ENCODE data around the gene ZNF263. TPM values are rescaled to one million over a fixed set of nuclear protein-coding genes. Genes with fewer than 3 reads are reported as not detected.

Gene ZNF263
- total RNA-seq, 1 experiment from 2014 or later = 31.4 TPM

GRCh38 chr16:3311496-3311895 lies 28.2 kb downstream of the ZNF263 start:
- POLR2A ChIA-PET = no interaction called here
- Histone ChIP-seq H3K79me2 (ENCODE audit: insufficient read depth, low read length) (no peaks in the 10 kb centered on the region), H3K36me3 (ENCODE audit: control insufficient read depth in 1 of 2, insufficient read depth in 2 of 2, low read length in 2 of 2) (peaks cover 0 to 18% of the 10 kb centered on the region in 2 experiments; a peak in 1 of 4 replicates), H3K9ac (ENCODE audit: low read length) (no peak overlapping the region), H3K9me3 (ENCODE audit: control insufficient read depth in 1 of 2, insufficient read depth in 1 of 2, low read depth in 1 of 2, low read length in 2 of 2) (peaks cover 9 to 12% of the 10 kb centered on the region in 2 experiments; a peak in 3 of 4 replicates), H2AFZ (ENCODE audit: low read depth, low read length, poor library complexity, severe bottlenecking) (no peak overlapping the region), H3K4me2 (ENCODE audit: low read length) (no peak overlapping the region), H3K9me2 (ENCODE audit: insufficient read depth) (no peaks in the 10 kb centered on the region), H3K27me3 (ENCODE audit: insufficient read depth, low read length) (no peaks in the 10 kb centered on the region), H3K27ac (ENCODE audit: low read depth, low read length) (no peak overlapping the region), H3K4me3 (replicated peaks in 1 of 2; ENCODE audit: low read depth in 1 of 2, low read length in 2 of 2) (no peak overlapping the region), H3K4me1 (ENCODE audit: control insufficient read depth in 1 of 2, insufficient read depth in 2 of 2, low read length in 2 of 2) (no peaks in the 10 kb centered on the region), H4K20me1 (ENCODE audit: insufficient read depth) (no peaks in the 10 kb centered on the region)
- DNase-seq (ENCODE audit: low read depth, low spot score) (no peak), ATAC-seq (no peak)
- TF ChIP-seq POLR2AphosphoS5 (IDR thresholded peaks at IDR 0.05; ENCODE audit: low read depth, low read length) (no peak), YY1 (IDR thresholded peaks at IDR 0.05; ENCODE audit: extremely low read depth, insufficient replicate concordance, low read depth, low read length) (no peak), ZNF274 (IDR thresholded peaks at IDR 0.05; ENCODE audit: low read depth, low read length) (no peak), ATF3 (IDR thresholded peaks at IDR 0.05) (no peak), FOSL1 (IDR thresholded peaks at IDR 0.05; ENCODE audit: low read depth) (no peak), RAD21 (IDR thresholded peaks at IDR 0.05; ENCODE audit: low read depth) (no peak), EZH2phosphoT487 (IDR thresholded peaks at IDR 0.05; ENCODE audit: borderline replicate concordance) (no peak), SRF (IDR thresholded peaks at IDR 0.05; ENCODE audit: low read depth) (no peak), ZBTB33 (IDR thresholded peaks at IDR 0.05; ENCODE audit: extremely low read depth, insufficient replicate concordance, low read length) (no peak), MAX (IDR thresholded peaks at IDR 0.05) (no peak), POLR2A (IDR thresholded peaks at IDR 0.05; ENCODE audit: borderline replicate concordance, extremely low read depth, insufficient read depth, insufficient read length) (no peak)
- TF ChIP-seq, protein P1, sequence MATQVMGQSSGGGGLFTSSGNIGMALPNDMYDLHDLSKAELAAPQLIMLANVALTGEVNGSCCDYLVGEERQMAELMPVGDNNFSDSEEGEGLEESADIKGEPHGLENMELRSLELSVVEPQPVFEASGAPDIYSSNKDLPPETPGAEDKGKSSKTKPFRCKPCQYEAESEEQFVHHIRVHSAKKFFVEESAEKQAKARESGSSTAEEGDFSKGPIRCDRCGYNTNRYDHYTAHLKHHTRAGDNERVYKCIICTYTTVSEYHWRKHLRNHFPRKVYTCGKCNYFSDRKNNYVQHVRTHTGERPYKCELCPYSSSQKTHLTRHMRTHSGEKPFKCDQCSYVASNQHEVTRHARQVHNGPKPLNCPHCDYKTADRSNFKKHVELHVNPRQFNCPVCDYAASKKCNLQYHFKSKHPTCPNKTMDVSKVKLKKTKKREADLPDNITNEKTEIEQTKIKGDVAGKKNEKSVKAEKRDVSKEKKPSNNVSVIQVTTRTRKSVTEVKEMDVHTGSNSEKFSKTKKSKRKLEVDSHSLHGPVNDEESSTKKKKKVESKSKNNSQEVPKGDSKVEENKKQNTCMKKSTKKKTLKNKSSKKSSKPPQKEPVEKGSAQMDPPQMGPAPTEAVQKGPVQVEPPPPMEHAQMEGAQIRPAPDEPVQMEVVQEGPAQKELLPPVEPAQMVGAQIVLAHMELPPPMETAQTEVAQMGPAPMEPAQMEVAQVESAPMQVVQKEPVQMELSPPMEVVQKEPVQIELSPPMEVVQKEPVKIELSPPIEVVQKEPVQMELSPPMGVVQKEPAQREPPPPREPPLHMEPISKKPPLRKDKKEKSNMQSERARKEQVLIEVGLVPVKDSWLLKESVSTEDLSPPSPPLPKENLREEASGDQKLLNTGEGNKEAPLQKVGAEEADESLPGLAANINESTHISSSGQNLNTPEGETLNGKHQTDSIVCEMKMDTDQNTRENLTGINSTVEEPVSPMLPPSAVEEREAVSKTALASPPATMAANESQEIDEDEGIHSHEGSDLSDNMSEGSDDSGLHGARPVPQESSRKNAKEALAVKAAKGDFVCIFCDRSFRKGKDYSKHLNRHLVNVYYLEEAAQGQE (IDR thresholded peaks at IDR 0.05; ENCODE audit: low read depth) = no peak
- RAD21 ChIA-PET (ENCODE audit: low non-redundant PET in 1 of 2, low total read pairs in 2 of 2, uncharacterized antibody in 2 of 2, unreplicated experiment in 2 of 2) = no interaction called here
- intact Hi-C loops (cut with micrococcal nuclease) = no loop called here
- no TSS peak for BruUV-seq (replicated peaks)
- CTCF ChIA-PET = no interaction called here
